Measurements from ENCODE around the gene PDGFD.

GRCh38 chr11:104206936-104207335 is 43.0 kb upstream of the PDGFD start:
- TF ChIP-seq, protein P1, sequence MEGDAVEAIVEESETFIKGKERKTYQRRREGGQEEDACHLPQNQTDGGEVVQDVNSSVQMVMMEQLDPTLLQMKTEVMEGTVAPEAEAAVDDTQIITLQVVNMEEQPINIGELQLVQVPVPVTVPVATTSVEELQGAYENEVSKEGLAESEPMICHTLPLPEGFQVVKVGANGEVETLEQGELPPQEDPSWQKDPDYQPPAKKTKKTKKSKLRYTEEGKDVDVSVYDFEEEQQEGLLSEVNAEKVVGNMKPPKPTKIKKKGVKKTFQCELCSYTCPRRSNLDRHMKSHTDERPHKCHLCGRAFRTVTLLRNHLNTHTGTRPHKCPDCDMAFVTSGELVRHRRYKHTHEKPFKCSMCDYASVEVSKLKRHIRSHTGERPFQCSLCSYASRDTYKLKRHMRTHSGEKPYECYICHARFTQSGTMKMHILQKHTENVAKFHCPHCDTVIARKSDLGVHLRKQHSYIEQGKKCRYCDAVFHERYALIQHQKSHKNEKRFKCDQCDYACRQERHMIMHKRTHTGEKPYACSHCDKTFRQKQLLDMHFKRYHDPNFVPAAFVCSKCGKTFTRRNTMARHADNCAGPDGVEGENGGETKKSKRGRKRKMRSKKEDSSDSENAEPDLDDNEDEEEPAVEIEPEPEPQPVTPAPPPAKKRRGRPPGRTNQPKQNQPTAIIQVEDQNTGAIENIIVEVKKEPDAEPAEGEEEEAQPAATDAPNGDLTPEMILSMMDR (IDR thresholded peaks at IDR 0.05; ENCODE audit: low read depth, low read length), result no peak
- no peak for TF ChIP-seq EZH2phosphoT487 (IDR thresholded peaks at IDR 0.05; ENCODE audit: low read depth)

Data from OCI-LY3 (cell line).